ENCODE measurements around the gene ZFP82.

Gene ZFP82

GRCh38 chr19:36371886-36372285, 46.6 kb downstream of the ZFP82 start:
- ATAC-seq: no peak

- no peak for ATAC-seq
Observed at GRCh38 chr19:36363845-36364244, 54.6 kb downstream of the ZFP82 start.
